Endometrial microvascular endothelial cells (primary cell): ENCODE results near the gene SGPP2. TPM values are rescaled to one million over a fixed set of nuclear protein-coding genes. Genes with fewer than 3 reads are reported as not detected.
"Not testable (repeated sequence)": the region's sequence is repeated elsewhere in the genome, so short reads cannot be mapped to it uniquely, and the experiment has no call there.

Source experiments
- in situ Hi-C: cut with HindIII; loops from 2 replicates; pipeline ENCODE4 v1.10.0; 2017; ENCODE audit warnings: low sequenced_read_pairs, low pct_unique_long_range_greater_than_20kb; ENCODE audit errors: inconsistent ontology term
- total RNA-seq: library from RNA; depleted of rRNA; stranded (reverse); fragments of >200 nt; gene quantifications from one replicate; pipeline ENCODE4 v1.2.3, GENCODE V29; 2015; ENCODE audit errors: inconsistent ontology term

The SGPP2 gene
- total RNA-seq, 1 donor from 2014 or later = not detected

DNA sequence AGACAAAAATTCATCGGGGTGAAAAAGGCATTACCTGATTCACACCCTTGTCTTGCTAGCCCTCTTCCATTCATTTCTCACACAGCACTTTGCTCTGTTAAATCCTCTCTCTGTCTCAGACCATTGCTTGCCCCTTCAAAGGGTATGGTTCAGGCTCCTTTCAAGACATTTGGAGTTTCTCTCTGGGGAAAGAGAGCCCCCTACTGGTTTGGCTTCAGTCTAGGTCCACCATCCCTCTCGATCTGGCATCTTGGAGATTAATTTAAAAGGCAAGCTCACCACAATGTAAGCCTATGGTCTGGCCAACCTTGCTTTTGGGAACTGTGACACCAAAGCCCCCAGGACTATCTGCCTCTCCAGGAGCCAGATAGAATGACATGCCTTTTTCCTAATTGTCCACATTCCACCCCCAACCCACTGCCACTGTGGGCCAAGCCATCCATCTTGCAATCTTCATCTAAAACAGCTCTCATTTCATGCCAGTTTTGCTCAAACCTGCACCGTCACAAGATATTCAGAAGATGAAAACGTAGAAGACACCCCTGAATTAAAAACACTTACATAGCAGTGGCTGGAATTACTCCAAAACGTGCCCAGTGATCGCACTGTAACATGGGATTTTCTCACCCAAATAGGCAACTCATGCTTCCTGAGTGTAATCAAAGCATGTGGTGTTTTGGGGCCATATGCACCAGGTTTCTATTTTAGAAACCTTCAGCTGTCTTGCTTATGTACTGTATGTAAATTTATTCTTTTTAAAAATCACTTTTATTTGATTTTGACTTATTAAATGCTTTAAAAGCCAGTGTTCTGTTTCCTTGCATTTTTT, 137.7 kb downstream of the SGPP2 start:
- in situ Hi-C loops = no loop called here

DNA sequence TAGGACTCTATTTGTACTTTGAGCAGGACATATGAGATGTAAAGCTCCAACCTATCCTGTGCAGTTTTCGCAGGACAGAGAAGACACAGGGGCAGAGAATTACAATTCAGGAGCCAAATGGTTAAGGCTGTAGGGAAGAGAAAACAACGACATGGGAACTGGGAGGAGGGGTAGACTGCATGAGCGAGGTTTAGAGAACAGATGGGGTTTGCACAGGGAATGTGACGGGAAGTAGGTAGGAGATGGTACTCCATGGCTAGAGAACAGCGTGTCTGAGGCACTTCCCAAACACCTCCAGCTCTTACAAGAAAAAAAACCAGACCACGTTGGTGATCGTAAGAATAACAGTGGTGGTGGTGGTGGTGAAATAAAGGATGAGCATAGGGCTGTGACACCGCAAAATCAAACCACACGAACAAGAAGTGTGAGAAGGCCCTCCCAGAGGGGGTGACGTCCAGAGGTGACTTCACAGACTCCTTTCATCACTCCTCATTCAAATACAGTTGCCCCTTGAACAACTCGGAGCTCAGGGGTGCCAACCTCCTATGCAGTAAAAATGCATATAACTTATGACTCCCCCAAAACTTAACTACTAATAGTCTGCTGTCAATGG, 138.9 kb downstream of the SGPP2 start:
- in situ Hi-C loops = no loop called here

- in situ Hi-C loops = no loop called here
Observed at GRCh38 chr2:222563936-222564335, 139.6 kb downstream of the SGPP2 start.

DNA sequence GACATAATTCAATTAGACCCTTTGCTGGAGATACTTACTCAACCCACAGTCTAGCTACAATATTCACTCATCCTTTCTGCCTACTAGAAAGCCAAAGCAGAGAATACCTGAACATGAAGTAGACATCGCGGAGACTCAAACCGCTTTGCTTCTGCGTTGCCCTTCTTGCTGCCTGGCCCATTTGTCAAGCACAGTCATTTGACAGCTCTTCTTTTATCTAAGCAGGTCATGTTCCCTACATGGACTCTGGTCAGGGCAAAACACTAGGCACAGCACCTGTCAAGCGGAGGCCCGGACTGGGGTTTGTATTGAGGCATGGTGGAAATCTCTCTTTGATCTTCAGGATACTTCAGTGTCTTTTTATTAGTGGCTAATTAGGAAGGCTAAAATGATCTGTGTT, 141.9 kb downstream of the SGPP2 start:
- in situ Hi-C loops = no loop called here

DNA sequence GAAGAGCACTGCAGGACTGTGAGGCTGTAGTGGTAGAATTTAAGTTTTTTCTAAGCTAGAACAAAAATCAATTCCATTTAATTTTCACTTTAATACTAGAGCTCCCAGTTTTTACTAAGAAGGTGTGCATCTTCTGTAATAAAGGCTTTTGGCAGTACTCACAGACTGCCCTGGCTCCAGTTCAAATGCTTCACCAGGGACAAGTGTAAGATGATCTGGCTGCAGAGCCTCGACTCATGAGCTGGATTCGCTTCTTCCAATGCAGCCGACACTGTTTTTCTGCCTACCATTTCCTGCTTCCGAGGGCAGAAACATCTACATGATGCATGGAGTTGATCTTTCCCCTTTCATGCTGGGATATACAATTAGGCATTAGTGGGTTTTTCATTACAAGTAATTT, 144.5 kb downstream of the SGPP2 start:
- in situ Hi-C loops = no loop called here

DNA sequence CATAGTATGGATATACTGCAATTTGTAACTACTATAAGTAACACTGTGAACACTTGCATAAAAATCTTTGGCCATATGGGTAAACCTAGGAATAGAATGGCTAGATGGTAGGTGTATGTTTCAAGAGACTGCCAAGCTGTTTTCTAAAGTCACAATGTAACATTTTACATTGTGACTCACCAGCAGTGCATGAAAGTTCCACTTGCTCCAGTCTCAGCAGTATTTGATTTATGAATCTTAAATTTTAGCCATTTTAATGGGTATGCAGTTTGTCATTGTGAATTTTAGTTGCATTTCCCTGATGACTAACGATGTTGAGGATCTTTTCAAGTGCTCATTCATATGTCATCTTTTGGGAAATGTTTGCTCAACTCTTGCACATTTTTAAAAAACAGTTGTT, 145.5 kb downstream of the SGPP2 start:
- in situ Hi-C loops = no loop called here

DNA sequence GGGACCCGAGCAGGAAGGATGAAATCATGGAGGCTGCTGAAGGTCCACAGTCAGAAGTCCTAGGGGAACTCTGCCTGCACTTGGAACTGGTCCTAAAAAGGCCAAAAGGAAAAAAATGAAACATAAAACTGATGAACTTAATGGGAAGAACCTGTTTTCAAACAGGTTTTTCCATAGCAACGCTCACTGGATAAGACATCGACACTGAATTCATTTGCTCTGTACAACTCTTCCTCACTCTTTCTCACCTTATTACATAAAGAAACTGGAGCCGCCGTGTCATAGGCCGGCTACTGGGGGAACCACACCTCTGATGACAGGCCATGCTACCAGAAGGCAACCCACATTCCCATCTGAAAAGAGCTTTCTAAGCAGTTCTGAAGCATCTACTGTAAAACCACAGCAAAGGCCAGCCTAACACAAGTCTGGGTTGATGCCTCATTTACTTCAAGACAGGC, 147.9 kb downstream of the SGPP2 start:
- in situ Hi-C loops = no loop called here

DNA sequence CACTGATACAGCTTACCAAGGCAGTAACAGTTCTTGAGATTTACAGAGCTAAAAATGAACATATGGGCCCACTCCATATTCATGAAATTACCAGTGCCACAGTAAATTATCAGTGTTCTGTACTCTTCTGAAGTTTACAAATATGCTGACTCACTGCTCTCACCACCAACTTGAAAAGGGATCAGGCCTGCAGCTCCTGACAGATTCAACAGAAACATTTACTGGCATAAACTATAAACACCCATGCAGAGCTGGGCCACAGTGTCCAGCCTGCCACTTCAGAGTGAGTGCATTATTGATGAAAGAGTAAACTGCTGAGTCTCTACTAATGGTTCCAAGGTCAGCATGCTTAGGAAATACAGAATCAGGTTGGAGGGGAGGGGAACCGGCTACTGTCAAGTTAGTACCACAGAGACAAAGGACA, 148.4 kb downstream of the SGPP2 start:
- in situ Hi-C loops = no loop called here

- in situ Hi-C loops = no loop called here
Observed at GRCh38 chr2:222575618-222576017, 151.3 kb downstream of the SGPP2 start.

- in situ Hi-C loops = no loop called here
Observed at GRCh38 chr2:222576171-222577081, 152.1 kb downstream of the SGPP2 start.

DNA sequence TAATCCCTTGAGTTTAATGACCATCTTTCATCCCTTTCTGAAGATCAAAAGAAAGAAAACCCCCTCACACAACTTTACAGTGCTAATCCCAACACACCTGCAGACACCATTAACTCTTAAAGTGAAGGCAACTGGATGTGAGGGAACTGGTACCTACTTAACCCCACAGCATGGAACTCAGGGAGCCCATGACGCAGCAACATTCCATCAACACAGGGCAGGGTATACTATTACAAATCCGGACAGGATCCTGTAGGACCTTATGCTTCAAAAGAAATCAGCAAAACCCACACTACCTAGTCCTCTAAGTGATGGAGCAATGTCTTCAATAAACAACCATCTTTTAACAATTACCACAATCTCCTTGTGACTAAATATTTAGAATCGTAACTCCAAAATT, 153.0 kb downstream of the SGPP2 start:
- in situ Hi-C loops = no loop called here

- in situ Hi-C loops = no loop called here
Observed at GRCh38 chr2:222582928-222583327, 158.6 kb downstream of the SGPP2 start.

DNA sequence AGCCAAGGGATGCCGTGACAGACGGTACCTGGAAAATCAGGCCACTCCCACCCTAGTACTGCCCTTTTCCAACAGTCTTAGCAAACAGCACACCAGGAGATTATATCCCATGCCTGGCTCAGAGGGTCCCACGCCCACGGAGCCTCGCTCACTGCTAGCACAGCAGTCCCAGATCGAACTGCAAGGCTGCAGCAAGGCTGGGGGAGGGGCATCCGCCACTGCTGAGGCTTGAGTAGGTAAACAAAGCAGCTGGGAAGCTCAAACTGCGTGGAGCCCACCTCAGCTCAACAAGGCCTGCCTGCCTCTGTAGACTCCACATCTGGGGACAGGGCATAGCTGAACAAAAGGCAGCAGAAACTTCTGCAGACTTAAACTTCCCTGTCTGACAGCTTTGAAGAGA, 160.2 kb downstream of the SGPP2 start:
- in situ Hi-C loops = not testable (repeated sequence)

GRCh38 chr2:222591661-222592060, 167.3 kb downstream of the SGPP2 start:
- in situ Hi-C loops = no loop called here

DNA sequence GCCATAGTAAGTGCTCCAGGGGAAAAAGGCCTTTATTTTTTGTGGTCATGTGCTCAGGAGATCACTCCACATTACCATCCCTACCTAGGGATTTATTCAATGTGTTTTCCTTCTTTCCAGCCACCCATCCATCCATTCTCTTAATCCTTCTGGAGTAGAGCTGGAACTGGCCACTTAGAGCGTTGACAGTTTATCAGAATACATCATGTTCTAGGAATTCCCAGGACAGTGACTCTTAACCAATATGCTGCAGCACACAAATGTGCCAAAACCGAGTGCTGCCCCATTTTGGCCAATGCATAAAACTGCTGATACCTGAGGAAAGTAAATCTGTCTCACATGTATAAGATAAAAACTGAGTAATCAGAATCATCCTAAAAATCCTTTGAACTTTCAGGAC, 167.8 kb downstream of the SGPP2 start:
- in situ Hi-C loops = no loop called here

GRCh38 chr2:222594679-222595078, 170.3 kb downstream of the SGPP2 start:
- in situ Hi-C loops = no loop called here

DNA sequence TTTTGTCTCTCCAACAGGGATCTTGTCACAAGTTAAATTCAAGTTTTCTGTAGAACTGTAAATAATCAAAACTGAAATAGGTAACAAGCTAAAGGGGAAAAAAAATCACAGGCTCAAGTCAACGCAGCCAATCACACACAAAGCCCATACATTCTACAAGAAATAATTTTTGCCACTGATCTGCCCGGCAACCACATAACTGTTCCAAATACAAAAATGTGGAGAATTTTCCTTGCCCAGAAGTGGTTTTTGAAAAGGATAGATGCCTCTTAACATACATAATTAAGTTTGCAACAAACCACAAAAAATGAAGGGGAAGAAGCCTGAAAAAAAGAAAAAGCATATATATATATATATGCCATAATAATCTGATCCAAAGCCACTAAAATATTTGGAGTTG, 171.2 kb downstream of the SGPP2 start:
- in situ Hi-C loops = no loop called here

GRCh38 chr2:222598611-222599010, 174.3 kb downstream of the SGPP2 start:
- in situ Hi-C loops = no loop called here

- in situ Hi-C loops = loop anchor here (25.0 kb wide), 1 partner anchor 291 kb away; a partner anchor contains a TSS
Observed at GRCh38 chr2:222603501-222603900, 179.2 kb downstream of the SGPP2 start.
